ENCODE data around the gene STK32B. TPM values are rescaled to one million over a fixed set of nuclear protein-coding genes. Genes with fewer than 3 reads are reported as not detected.

STK32B gene
- total RNA-seq, 1 donor = 5.3 TPM

- no peak for TF ChIP-seq CTCF (IDR thresholded peaks at IDR 0.05; ENCODE audit: insufficient read depth, low read length)
- H3K4me3 ChIP-seq (ENCODE audit: low read depth, low read length) = no peak overlapping the region
- no peak for DNase-seq (ENCODE audit: low read depth)
Observed at GRCh38 chr4:5462896-5463295, 411.6 kb downstream of the STK32B start.

- no peak for DNase-seq (ENCODE audit: low read depth)
- H3K4me3 ChIP-seq (ENCODE audit: low read depth, low read length) = no peak overlapping the region
- TF ChIP-seq CTCF (IDR thresholded peaks at IDR 0.05; ENCODE audit: insufficient read depth, low read length) = no peak
Observed at GRCh38 chr4:5463361-5463760, 412.1 kb downstream of the STK32B start.

- no peak for DNase-seq (ENCODE audit: low read depth)
- H3K4me3 ChIP-seq (ENCODE audit: low read depth, low read length) = no peak overlapping the region
- no peak for TF ChIP-seq CTCF (IDR thresholded peaks at IDR 0.05; ENCODE audit: insufficient read depth, low read length)
Observed at GRCh38 chr4:5463936-5464650, 412.8 kb downstream of the STK32B start.

GRCh38 chr4:5465529-5465928 lies 414.2 kb downstream of the STK32B start:
- no peak for DNase-seq (ENCODE audit: low read depth)
- TF ChIP-seq CTCF (IDR thresholded peaks at IDR 0.05; ENCODE audit: insufficient read depth, low read length) = no peak
- no peak overlapping the region for H3K4me3 ChIP-seq (ENCODE audit: low read depth, low read length)

- TF ChIP-seq CTCF (IDR thresholded peaks at IDR 0.05; ENCODE audit: insufficient read depth, low read length) = no peak
- no peak overlapping the region for H3K4me3 ChIP-seq (ENCODE audit: low read depth, low read length)
- DNase-seq (ENCODE audit: low read depth) = no peak
Observed at GRCh38 chr4:5465956-5466355, 414.7 kb downstream of the STK32B start.

- DNase-seq (ENCODE audit: low read depth) = no peak
- no peak for TF ChIP-seq CTCF (IDR thresholded peaks at IDR 0.05; ENCODE audit: insufficient read depth, low read length)
- H3K4me3 ChIP-seq (ENCODE audit: low read depth, low read length) = no peak overlapping the region
Observed at GRCh38 chr4:5467111-5467510, 415.8 kb downstream of the STK32B start.

Data from fibroblast of the aortic adventitia (primary cell).